CD4-positive, alpha-beta T cell (primary cell): ENCODE results near the gene GXYLT1. TPM values are rescaled to one million over a fixed set of nuclear protein-coding genes. Genes with fewer than 3 reads are reported as not detected.

ENCODE experiments used
- ATAC-seq: fragments of 200-7000 bp; cut with Tn5 transposase; one replicate; pipeline ENCODE4 v1.10.0; 2022; ENCODE audit warnings: mild to moderate bottlenecking; ENCODE audit not compliant: poor library complexity
- CTCF ChIA-PET: fragments of 350-600 bp; sonication (Branson Sonifier 250); formaldehyde crosslinking; loops from one replicate; lab custom pipeline; 2021; ENCODE audit warnings: antibody characterized with exemption, inconsistent platforms; lab: Charles Lee
- POLR2A ChIA-PET: fragments of 350-600 bp; sonication (Branson Sonifier 250); formaldehyde crosslinking; loops from one replicate; lab custom pipeline; 2021; ENCODE audit warnings: antibody characterized with exemption, inconsistent platforms; lab: Charles Lee
- DNase-seq, 14 experiments: peaks; one replicate each; pipeline ENCODE4 v3.0.0-alpha.2; 2013 to 2020; ENCODE audit warnings: mixed read lengths in 2 of 14
- H3K27ac ChIP-seq, 2 donors: one replicate each; pipeline versions ENCODE4 v1.5.1 to v1.7.0; 2013; ENCODE audit warnings: low read length in 2 of 2, low read depth in 1 of 2, mild to moderate bottlenecking in 1 of 2
- H3K27me3 ChIP-seq, 2 experiments: 1 replicate in 1 of 2; 2 replicates in 1 of 2; pipeline versions ENCODE4 v1.6.1 to v1.7.0; 2013; ENCODE audit warnings: low read length in 2 of 2, control low read depth in 1 of 2, mild to moderate bottlenecking in 1 of 2, moderate library complexity in 1 of 2; ENCODE audit not compliant: insufficient read depth in 2 of 2, control insufficient read depth in 1 of 2
- H3K36me3 ChIP-seq: one replicate; pipeline ENCODE4 v1.6.1; 2013; ENCODE audit warnings: low read length, control low read depth; ENCODE audit not compliant: insufficient read depth
- H3K4me1 ChIP-seq: one replicate; pipeline ENCODE4 v1.6.1; 2013; ENCODE audit warnings: low read length, control low read depth; ENCODE audit not compliant: insufficient read depth
- H3K4me3 ChIP-seq: one replicate; pipeline ENCODE4 v1.5.1; 2013; ENCODE audit warnings: mild to moderate bottlenecking, low read length, moderate library complexity
- H3K9me3 ChIP-seq, 2 experiments: 1 replicate in 1 of 2; 2 replicates in 1 of 2; pipeline versions ENCODE4 v1.6.1 to v1.7.0; 2013; ENCODE audit warnings: low read length in 2 of 2, mild to moderate bottlenecking in 2 of 2, control low read depth in 1 of 2, moderate library complexity in 1 of 2; ENCODE audit not compliant: control insufficient read depth in 1 of 2, insufficient read depth in 1 of 2
- H3K27ac Mint-ChIP-seq: one replicate; pipeline ENCODE4 v1.8.0; 2020; ENCODE audit warnings: mixed read lengths
- H3K27me3 Mint-ChIP-seq: one replicate; pipeline ENCODE4 v1.8.0; 2021; ENCODE audit warnings: mixed read lengths
- H3K36me3 Mint-ChIP-seq: one replicate; pipeline ENCODE4 v1.8.0; 2021; ENCODE audit warnings: low read depth, mixed read lengths
- H3K4me1 Mint-ChIP-seq: one replicate; pipeline ENCODE4 v1.8.0; 2021; ENCODE audit warnings: low read depth, mixed read lengths
- H3K4me3 Mint-ChIP-seq: one replicate; pipeline ENCODE4 v1.8.0; 2020; ENCODE audit warnings: mild to moderate bottlenecking, mixed read lengths
- H3K9me3 Mint-ChIP-seq: one replicate; pipeline ENCODE4 v1.8.0; 2020; ENCODE audit warnings: mixed read lengths
- intact Hi-C, 2 experiments: fragments of 100-400 bp; cut with DNase I in 1 of 2; cut with micrococcal nuclease in 1 of 2; formaldehyde crosslinking; loops; one replicate each; pipeline versions ENCODE4 v1.15.1 to v1.9.0; 2023 to 2025; cut with DNase I, micrococcal nuclease
- total RNA-seq, 174 experiments: library from RNA in 2 of 174; stranded (reverse) in 2 of 174; gene quantifications; one replicate each; pipeline ENCODE4 v1.2.3 and lab custom pipeline; 2021 to 2026
- TF ChIP-seq, protein P1 (sequence below): fragments of 200-600 bp; IDR thresholded peaks from one replicate; pipeline ENCODE4 v1.8.0; 2022; ENCODE audit warnings: antibody characterized with exemption, mild to moderate bottlenecking

The GXYLT1 gene
- total RNA-seq, 2 experiments from 2014 or later, result 8.0 to 8.2 TPM

DNA sequence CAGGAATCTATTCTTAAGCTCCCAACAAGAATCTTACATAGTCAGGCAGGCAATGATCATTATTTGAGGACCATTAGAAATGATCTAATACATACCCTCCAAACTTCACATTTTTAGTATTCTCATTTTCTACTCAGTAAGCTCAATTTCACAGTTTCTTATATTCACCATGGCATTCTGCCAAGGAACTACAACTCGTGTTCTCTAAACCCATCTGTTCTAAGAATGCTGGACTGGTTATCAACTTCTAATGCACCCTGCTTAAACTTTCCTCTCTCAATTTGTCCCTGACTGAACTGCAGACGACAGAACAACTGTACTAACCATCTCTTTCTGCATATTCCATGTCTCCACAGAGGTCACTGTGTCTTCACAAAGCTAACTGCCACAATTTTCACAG, 58.6 kb downstream of the GXYLT1 start:
- DNase-seq, result no peak
- intact Hi-C loops, result no loop called here
- H3K27me3 Mint-ChIP-seq, result no peaks in the 10 kb centered on the region
- no peaks in the 10 kb centered on the region for H3K9me3 Mint-ChIP-seq
- H3K4me3 Mint-ChIP-seq, result no peak overlapping the region
- ChIA-PET POLR2A (no interaction called here), CTCF (no interaction called here)
- TF ChIP-seq, protein P1, sequence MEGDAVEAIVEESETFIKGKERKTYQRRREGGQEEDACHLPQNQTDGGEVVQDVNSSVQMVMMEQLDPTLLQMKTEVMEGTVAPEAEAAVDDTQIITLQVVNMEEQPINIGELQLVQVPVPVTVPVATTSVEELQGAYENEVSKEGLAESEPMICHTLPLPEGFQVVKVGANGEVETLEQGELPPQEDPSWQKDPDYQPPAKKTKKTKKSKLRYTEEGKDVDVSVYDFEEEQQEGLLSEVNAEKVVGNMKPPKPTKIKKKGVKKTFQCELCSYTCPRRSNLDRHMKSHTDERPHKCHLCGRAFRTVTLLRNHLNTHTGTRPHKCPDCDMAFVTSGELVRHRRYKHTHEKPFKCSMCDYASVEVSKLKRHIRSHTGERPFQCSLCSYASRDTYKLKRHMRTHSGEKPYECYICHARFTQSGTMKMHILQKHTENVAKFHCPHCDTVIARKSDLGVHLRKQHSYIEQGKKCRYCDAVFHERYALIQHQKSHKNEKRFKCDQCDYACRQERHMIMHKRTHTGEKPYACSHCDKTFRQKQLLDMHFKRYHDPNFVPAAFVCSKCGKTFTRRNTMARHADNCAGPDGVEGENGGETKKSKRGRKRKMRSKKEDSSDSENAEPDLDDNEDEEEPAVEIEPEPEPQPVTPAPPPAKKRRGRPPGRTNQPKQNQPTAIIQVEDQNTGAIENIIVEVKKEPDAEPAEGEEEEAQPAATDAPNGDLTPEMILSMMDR, result no peak
- Histone ChIP-seq H3K4me3 (no peak overlapping the region), H3K4me1 (no peaks in the 10 kb centered on the region), H3K36me3 (peaks cover 18% of the 10 kb centered on the region), H3K27ac (no peak overlapping the region), H3K9me3 (no peaks in the 10 kb centered on the region), H3K27me3 (no peaks in the 10 kb centered on the region)
- H3K27ac Mint-ChIP-seq, result no peak overlapping the region
- H3K36me3 Mint-ChIP-seq, result peaks cover 68% of the 10 kb centered on the region
- H3K4me1 Mint-ChIP-seq, result no peaks in the 10 kb centered on the region
- ATAC-seq, result no peak

DNA sequence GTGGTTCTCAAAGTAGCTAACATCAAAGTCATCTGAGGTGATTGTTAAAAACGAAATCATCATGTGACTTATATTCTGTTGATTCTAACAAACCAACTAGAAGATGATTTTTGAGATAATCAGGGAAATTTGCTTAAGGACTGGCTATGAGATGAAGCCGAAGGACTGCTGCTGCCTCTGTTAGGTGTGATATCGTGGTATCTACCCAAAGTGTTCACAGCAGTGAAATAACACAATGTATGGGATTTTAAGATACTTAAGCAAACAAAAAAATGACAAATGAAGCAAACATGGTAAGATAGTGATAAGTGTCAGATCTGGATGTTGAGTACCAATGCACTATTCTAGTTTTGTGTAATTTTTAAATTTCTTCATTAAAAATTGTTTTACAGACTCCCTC, 59.1 kb downstream of the GXYLT1 start:
- ChIA-PET POLR2A (no interaction called here), CTCF (no interaction called here)
- Histone ChIP-seq H3K27ac (no peak overlapping the region), H3K4me1 (no peaks in the 10 kb centered on the region), H3K9me3 (no peaks in the 10 kb centered on the region), H3K27me3 (no peaks in the 10 kb centered on the region), H3K36me3 (peaks cover 18% of the 10 kb centered on the region), H3K4me3 (no peak overlapping the region)
- H3K27ac Mint-ChIP-seq, result no peak overlapping the region
- H3K27me3 Mint-ChIP-seq, result no peaks in the 10 kb centered on the region
- no peak overlapping the region for H3K4me3 Mint-ChIP-seq
- H3K4me1 Mint-ChIP-seq, result no peaks in the 10 kb centered on the region
- TF ChIP-seq, protein P1, result no peak
- DNase-seq, result no peak
- H3K36me3 Mint-ChIP-seq, result peaks cover 69% of the 10 kb centered on the region
- intact Hi-C loops, result no loop called here
- ATAC-seq, result no peak
- H3K9me3 Mint-ChIP-seq, result no peaks in the 10 kb centered on the region

DNA sequence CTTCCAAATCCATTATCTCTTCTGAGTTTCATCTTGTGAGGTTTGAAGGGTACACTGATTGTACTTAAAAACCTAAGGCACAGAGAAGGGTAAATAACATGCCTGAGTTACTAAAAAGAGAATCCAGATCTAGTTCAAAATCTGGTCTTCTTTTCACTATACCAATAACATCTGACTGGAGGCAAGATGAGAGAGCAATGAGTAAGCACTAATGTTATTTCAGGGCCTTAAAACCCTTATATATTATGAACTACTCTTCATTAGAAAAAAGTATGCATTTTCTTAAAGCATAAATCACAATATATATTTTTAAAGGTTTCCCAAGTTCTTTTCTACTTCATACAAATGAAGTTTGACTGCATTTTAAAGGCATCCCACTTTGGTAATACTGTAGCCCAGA, 60.2 kb downstream of the GXYLT1 start:
- intact Hi-C loops, result no loop called here
- no peak overlapping the region for H3K27ac ChIP-seq
- ATAC-seq, result no peak
- no peak overlapping the region for H3K27ac Mint-ChIP-seq
- peaks cover 13% of the 10 kb centered on the region for H3K36me3 ChIP-seq
- TF ChIP-seq, protein P1, result no peak
- no peaks in the 10 kb centered on the region for H3K9me3 ChIP-seq
- no peaks in the 10 kb centered on the region for H3K27me3 Mint-ChIP-seq
- no peaks in the 10 kb centered on the region for H3K9me3 Mint-ChIP-seq
- peaks cover 62% of the 10 kb centered on the region for H3K36me3 Mint-ChIP-seq
- no peaks in the 10 kb centered on the region for H3K4me1 ChIP-seq
- no peak overlapping the region for H3K4me3 ChIP-seq
- ChIA-PET POLR2A (no interaction called here), CTCF (no interaction called here)
- H3K4me3 Mint-ChIP-seq, result no peak overlapping the region
- no peak for DNase-seq
- H3K4me1 Mint-ChIP-seq, result no peaks in the 10 kb centered on the region
- no peaks in the 10 kb centered on the region for H3K27me3 ChIP-seq
